ENCODE results near the gene HUNK. TPM values are rescaled to one million over a fixed set of nuclear protein-coding genes. Genes with fewer than 3 reads are reported as not detected.

HUNK gene
- total and polyA plus RNA-seq, 2 of the 8 experiments (the other 6 are each of a cell fraction or from before 2014, with no cell fraction given) = 1.9 to 10.2 TPM

DNA sequence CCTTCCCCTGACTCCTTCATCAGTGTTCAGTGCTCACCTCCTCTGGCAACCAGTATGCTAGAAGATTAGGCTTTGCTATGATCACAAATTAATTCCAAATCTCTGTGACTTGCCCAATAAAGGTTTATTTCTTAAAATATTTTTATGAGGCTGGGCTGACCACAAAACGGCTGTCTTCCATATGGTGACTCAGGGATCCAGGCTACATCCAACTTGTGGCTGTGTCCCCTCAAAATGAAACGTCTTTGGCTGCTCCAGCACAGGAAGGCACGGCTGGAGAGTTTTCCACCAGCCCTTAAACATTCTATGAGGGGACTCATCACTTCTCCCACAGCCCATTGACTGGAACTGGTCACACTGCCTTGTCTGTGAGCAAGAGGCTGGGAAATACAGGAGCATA, 131.5 kb downstream of the HUNK start:
- ChIA-PET CTCF (ENCODE audit: partially characterized antibody) (interaction anchor here (0.6 to 5.2 kb wide), 5 partner anchors 9 to 506 kb away, joined by 3 to 22 read pairs (median 3); no protein-coding TSS in a partner anchor), POLR2A (ENCODE audit: partially characterized antibody) (interaction anchor here (0.8 kb wide), 1 partner anchor 305 kb away, joined by 4 read pairs; no protein-coding TSS in a partner anchor)
- no peaks in the 10 kb centered on the region for H3K79me1 ChIP-seq (ENCODE audit: low read depth, low read length)
- peaks cover 4% of the 10 kb centered on the region; the same call in 1 of the 2 replicates for H3K23me2 ChIP-seq (ENCODE audit: low read depth, low read length)
- FAIRE-seq (no peak), DNase-seq (ENCODE audit: low read depth in 1 of 2, low spot score in 2 of 2) (no peak)
- no peak overlapping the region for H4K91ac ChIP-seq (replicated peaks; ENCODE audit: insufficient read length, low read length)
- no peak overlapping the region for H3K27ac ChIP-seq (ENCODE audit: low read depth, low read length)
- 92% methylated on average over 3 of the region's 3 CpGs; no CpG with 5 or more reads in 1 of the 2 experiments for WGBS, 2 experiments (ENCODE audit: extremely low coverage in 1 of 2, insufficient coverage in 1 of 2, insufficient read length in 1 of 2, insufficient replicate concordance in 2 of 2, low coverage in 1 of 2, low lambda C conversion rate in 2 of 2, missing lambda C conversion rate in 1 of 2)
- H3K9me3 ChIP-seq (ENCODE audit: insufficient read depth in 2 of 2, low read depth in 1 of 2, low read length in 1 of 2) = no peaks in the 10 kb centered on the region
- H2BK15ac ChIP-seq (ENCODE audit: low read length) = no peak overlapping the region
- no peak overlapping the region for H2BK12ac ChIP-seq (ENCODE audit: low read depth, low read length)
- no peak overlapping the region for H3K23ac ChIP-seq (ENCODE audit: insufficient read length)
- H2BK20ac ChIP-seq (ENCODE audit: low read length) = no peak overlapping the region
- no peak overlapping the region for H2AK5ac ChIP-seq (ENCODE audit: low read depth, low read length)
- H3K4me1 ChIP-seq (replicated peaks in 1 of 4; ENCODE audit: control insufficient read depth in 3 of 4, insufficient read depth in 4 of 4, low read length in 3 of 4) = no peaks in the 10 kb centered on the region
- peaks cover 0 to 2% (median 0%) of the 10 kb centered on the region in 4 experiments; a peak in 1 of 8 replicates for H3K36me3 ChIP-seq (ENCODE audit: control insufficient read depth in 2 of 4, insufficient read depth in 4 of 4, low read length in 3 of 4)
- H2BK120ac ChIP-seq (replicated peaks; ENCODE audit: low read depth, low read length) = no peak overlapping the region
- no peak overlapping the region for H3K4me3 ChIP-seq (ENCODE audit: extremely low read depth in 1 of 4, insufficient read depth in 2 of 4, low read depth in 3 of 4, low read length in 4 of 4)
- no peaks in the 10 kb centered on the region for H3K27me3 ChIP-seq (replicated peaks in 1 of 4; ENCODE audit: control insufficient read depth in 3 of 4, extremely low read depth in 1 of 4, insufficient read depth in 3 of 4, low read length in 3 of 4)
- H3K18ac ChIP-seq (ENCODE audit: extremely low read depth, low read length) = no peak overlapping the region
- no peak overlapping the region for H2AFZ ChIP-seq (ENCODE audit: low read length)
- H3K4me2 ChIP-seq (ENCODE audit: insufficient read depth in 1 of 2, low read depth in 2 of 2, low read length in 2 of 2) = no peak overlapping the region
- no peak overlapping the region for H4K8ac ChIP-seq (ENCODE audit: extremely low read depth, insufficient read depth, low read length)
- H3K9ac ChIP-seq (replicated peaks in 1 of 4; ENCODE audit: extremely low read depth in 1 of 4, low read depth in 3 of 4, low read length in 3 of 4) = no peak overlapping the region
- no peak overlapping the region for H2BK5ac ChIP-seq (ENCODE audit: low read depth, low read length)
- H3K4ac ChIP-seq (replicated peaks; ENCODE audit: insufficient read length, low read depth, low read length) = no peak overlapping the region
- peaks cover 0 to 2% of the 10 kb centered on the region in 2 experiments for H4K20me1 ChIP-seq (replicated peaks in 1 of 2; ENCODE audit: control insufficient read depth in 1 of 2, insufficient read depth in 2 of 2, low read length in 2 of 2)
- H3K56ac ChIP-seq (replicated peaks; ENCODE audit: insufficient read length, low read depth, low read length) = no peak overlapping the region
- no peak overlapping the region for H3K14ac ChIP-seq (ENCODE audit: insufficient read length)
- H4K5ac ChIP-seq (ENCODE audit: insufficient read length, low read depth, low read length) = no peak overlapping the region
- H3K79me2 ChIP-seq (ENCODE audit: control insufficient read depth in 1 of 2, insufficient read depth in 2 of 2, low read length in 2 of 2) = no peaks in the 10 kb centered on the region
- TF ChIP-seq CHD1 (IDR thresholded peaks at IDR 0.05; ENCODE audit: low read depth, low read length) (no peak), EZH2 (IDR thresholded peaks at IDR 0.05; ENCODE audit: low read depth, low read length, severe bottlenecking) (no peak), PHF8 (conservative IDR thresholded peaks at IDR 0.05; ENCODE audit: low read depth, low read length) (no peak), POLR2A (IDR thresholded peaks at IDR 0.05; ENCODE audit: control extremely low read depth in 1 of 2, low read depth in 2 of 2, low read length in 2 of 2) (no peak), RNF2 (IDR thresholded peaks at IDR 0.05; ENCODE audit: borderline replicate concordance, low read depth, low read length, missing control alignments, poor library complexity, severe bottlenecking) (no peak), SP4 (IDR thresholded peaks at IDR 0.05; ENCODE audit: low read length) (no peak), SP2 (IDR thresholded peaks at IDR 0.05; ENCODE audit: low read length) (no peak), TEAD4 (IDR thresholded peaks at IDR 0.05; ENCODE audit: low read depth, low read length) (no peak), NRF1 (IDR thresholded peaks at IDR 0.05; ENCODE audit: low read depth, low read length) (no peak), TAF1 (IDR thresholded peaks at IDR 0.05; ENCODE audit: low read depth, low read length) (no peak), KDM1A (IDR thresholded peaks at IDR 0.05; ENCODE audit: borderline replicate concordance, low read length) (no peak), YY1 (IDR thresholded peaks at IDR 0.05; ENCODE audit: low read depth, low read length) (no peak), SIRT6 (IDR thresholded peaks at IDR 0.05; ENCODE audit: low read length) (no peak), GABPA (IDR thresholded peaks at IDR 0.05; ENCODE audit: borderline replicate concordance, insufficient read depth, low read length) (no peak)
- TF ChIP-seq, protein P1, sequence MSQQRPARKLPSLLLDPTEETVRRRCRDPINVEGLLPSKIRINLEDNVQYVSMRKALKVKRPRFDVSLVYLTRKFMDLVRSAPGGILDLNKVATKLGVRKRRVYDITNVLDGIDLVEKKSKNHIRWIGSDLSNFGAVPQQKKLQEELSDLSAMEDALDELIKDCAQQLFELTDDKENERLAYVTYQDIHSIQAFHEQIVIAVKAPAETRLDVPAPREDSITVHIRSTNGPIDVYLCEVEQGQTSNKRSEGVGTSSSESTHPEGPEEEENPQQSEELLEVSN (IDR thresholded peaks at IDR 0.05) = no peak
